Neural progenitor cell (in vitro differentiated cells): ENCODE data around the gene CCDC81.

ENCODE experiments used
- EZH2 ChIP-seq: fragments of 200-600 bp; sonication (generic); IDR thresholded peaks from 2 replicates; pipeline ENCODE4 v1.6.1; 2017; ENCODE audit warnings: antibody characterized with exemption, mild to moderate bottlenecking, moderate library complexity
- TF ChIP-seq, protein P1 (sequence below): fragments of 200-600 bp; sonication (generic); IDR thresholded peaks from 2 replicates; pipeline ENCODE4 v1.5.1; 2017; ENCODE audit warnings: antibody characterized with exemption, mild to moderate bottlenecking

- no peak for TF ChIP-seq EZH2
- TF ChIP-seq, protein P1, sequence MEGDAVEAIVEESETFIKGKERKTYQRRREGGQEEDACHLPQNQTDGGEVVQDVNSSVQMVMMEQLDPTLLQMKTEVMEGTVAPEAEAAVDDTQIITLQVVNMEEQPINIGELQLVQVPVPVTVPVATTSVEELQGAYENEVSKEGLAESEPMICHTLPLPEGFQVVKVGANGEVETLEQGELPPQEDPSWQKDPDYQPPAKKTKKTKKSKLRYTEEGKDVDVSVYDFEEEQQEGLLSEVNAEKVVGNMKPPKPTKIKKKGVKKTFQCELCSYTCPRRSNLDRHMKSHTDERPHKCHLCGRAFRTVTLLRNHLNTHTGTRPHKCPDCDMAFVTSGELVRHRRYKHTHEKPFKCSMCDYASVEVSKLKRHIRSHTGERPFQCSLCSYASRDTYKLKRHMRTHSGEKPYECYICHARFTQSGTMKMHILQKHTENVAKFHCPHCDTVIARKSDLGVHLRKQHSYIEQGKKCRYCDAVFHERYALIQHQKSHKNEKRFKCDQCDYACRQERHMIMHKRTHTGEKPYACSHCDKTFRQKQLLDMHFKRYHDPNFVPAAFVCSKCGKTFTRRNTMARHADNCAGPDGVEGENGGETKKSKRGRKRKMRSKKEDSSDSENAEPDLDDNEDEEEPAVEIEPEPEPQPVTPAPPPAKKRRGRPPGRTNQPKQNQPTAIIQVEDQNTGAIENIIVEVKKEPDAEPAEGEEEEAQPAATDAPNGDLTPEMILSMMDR = no peak
These were observed 90.0 kb downstream of the CCDC81 start for GRCh38 chr11:86464509-86465221.
